Erythroblast (primary cell): ENCODE results near the gene RPS16.

ENCODE experiments used
- GATA1 ChIP-seq: IDR thresholded peaks from 2 replicates; pipeline ENCODE4 v1.6.1; 2011; ENCODE audit warnings: low read depth, mild to moderate bottlenecking, control low read depth, low read length, moderate library complexity
- POLR2A ChIP-seq: IDR thresholded peaks from 2 replicates; pipeline ENCODE4 v1.6.1; 2011; ENCODE audit warnings: mild to moderate bottlenecking, low read length

- TF ChIP-seq POLR2A (peak; percentile 78), GATA1 (no peak)
These were observed 28.4 kb downstream of the RPS16 start for GRCh38 chr19:39407410-39407659.
